ENCODE data around the gene INPP5K.
"Not testable (repeated sequence)": the region's sequence is repeated elsewhere in the genome, so short reads cannot be mapped to it uniquely, and the experiment has no call there.

INPP5K gene

DNA sequence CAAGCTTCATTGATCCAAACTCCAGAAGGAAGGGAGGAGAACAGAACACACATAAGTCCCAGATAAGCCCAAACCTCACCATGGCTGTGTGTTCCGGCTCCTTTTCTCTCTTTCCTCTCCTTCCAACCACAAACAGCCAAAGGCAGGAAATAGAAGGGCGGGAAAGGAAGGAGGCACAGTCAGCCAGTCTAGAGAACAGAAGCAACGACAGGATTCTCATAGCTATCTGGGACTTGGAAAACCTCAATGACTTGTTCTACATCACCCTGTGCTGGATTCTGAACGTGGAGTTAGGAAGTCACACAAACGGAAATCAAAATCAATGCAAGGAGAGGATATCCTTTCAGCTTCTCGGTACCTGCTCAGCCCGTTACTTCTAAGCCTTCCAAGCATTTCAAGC lies 69.4 kb downstream of the INPP5K start:
- FAIRE-seq (peak; percentile 41), DNase-seq (ENCODE audit: insufficient read length, low spot score) (no peak)
- TF ChIP-seq TAF1 (IDR thresholded peaks at IDR 0.05; ENCODE audit: low read depth, low read length) (no peak), POLR2AphosphoS5 (IDR thresholded peaks at IDR 0.05; ENCODE audit: low read depth, low read length) (no peak), POU2F2 (IDR thresholded peaks at IDR 0.05; ENCODE audit: low read depth, low read length) (no peak), SPI1 (IDR thresholded peaks at IDR 0.05; ENCODE audit: low read depth, low read length) (no peak), PAX5 (IDR thresholded peaks at IDR 0.05; ENCODE audit: insufficient read depth, low read length, severe bottlenecking) (no peak), POLR2A (IDR thresholded peaks at IDR 0.05; ENCODE audit: low read depth, low read length) (no peak)

GRCh38 chr17:1446201-1446600 lies 70.2 kb downstream of the INPP5K start:
- DNase-seq (ENCODE audit: insufficient read length, low spot score) = no peak
- no peak for FAIRE-seq
- TF ChIP-seq POU2F2 (IDR thresholded peaks at IDR 0.05; ENCODE audit: low read depth, low read length) (no peak), POLR2AphosphoS5 (IDR thresholded peaks at IDR 0.05; ENCODE audit: low read depth, low read length) (no peak), SPI1 (IDR thresholded peaks at IDR 0.05; ENCODE audit: low read depth, low read length) (no peak)

DNA sequence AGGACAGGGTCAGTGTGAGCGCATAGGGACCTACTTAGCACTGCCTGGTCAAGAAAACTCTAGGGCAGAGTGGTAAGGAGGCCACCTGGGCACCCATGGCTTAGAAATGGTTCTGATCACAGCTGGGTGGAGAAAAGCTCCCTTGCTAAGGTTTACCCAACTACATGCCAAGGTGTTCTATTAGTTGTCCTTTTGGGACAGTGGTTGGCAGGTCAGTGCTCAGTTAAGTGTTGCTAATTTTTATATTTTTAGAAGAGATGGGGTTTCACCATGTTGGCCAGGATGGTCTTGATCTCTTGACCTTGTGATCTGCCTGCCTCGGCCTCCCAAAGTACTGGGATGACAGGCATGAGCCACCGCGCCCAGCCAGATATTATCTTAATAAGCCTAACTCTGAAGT lies 70.7 kb downstream of the INPP5K start:
- not testable (repeated sequence) for DNase-seq (ENCODE audit: insufficient read length, low spot score); FAIRE-seq

Data from GM12891 (cell line).